Spleen (tissue), 11 donors: ENCODE measurements around the gene CDK3. TPM values are rescaled to one million over a fixed set of nuclear protein-coding genes. Genes with fewer than 3 reads are reported as not detected.
"Not testable (repeated sequence)": the region's sequence is repeated elsewhere in the genome, so short reads cannot be mapped to it uniquely, and the experiment has no call there.

Experiments
- DNase-seq: peaks from one replicate; pipeline ENCODE4 v3.0.0-alpha.2; 2020
- H3K27ac ChIP-seq, 8 donors: fragments of 200-600 bp; sonication (generic) in 7 of 8; 1 replicate in 4 of 8; 2 replicates in 4 of 8; pipeline versions ENCODE4 v1.5.0 to v1.8.0; 2016 to 2021; ENCODE audit warnings: inconsistent platforms in 4 of 8, mild to moderate bottlenecking in 4 of 8, moderate library complexity in 1 of 8
- H3K27me3 ChIP-seq, 7 donors: fragments of 200-600 bp; sonication (generic) in 6 of 7; replicated peaks in 1 of 7; 1 replicate in 4 of 7; 2 replicates in 3 of 7; pipeline versions ENCODE4 v1.5.0 to v1.8.0; 2016 to 2021; ENCODE audit warnings: inconsistent platforms in 3 of 7, mild to moderate bottlenecking in 1 of 7
- H3K36me3 ChIP-seq, 6 donors: fragments of 200-600 bp; sonication (generic) in 5 of 6; 1 replicate in 4 of 6; 2 replicates in 2 of 6; pipeline versions ENCODE4 v1.5.0 to v1.8.0; 2016 to 2021; ENCODE audit warnings: inconsistent platforms in 2 of 6
- H3K4me1 ChIP-seq, 6 donors: fragments of 200-600 bp; sonication (generic) in 5 of 6; 1 replicate in 3 of 6; 2 replicates in 3 of 6; pipeline versions ENCODE4 v1.5.0 to v1.8.0; 2016 to 2021; ENCODE audit warnings: inconsistent platforms in 3 of 6
- H3K4me3 ChIP-seq, 8 donors: fragments of 200-600 bp; sonication (generic) in 7 of 8; 1 replicate in 4 of 8; 2 replicates in 4 of 8; pipeline versions ENCODE4 v1.5.0 to v1.8.0; 2016 to 2021; ENCODE audit warnings: inconsistent platforms in 4 of 8, mild to moderate bottlenecking in 4 of 8, moderate library complexity in 2 of 8
- H3K9me3 ChIP-seq, 8 donors: fragments of 200-600 bp; sonication (generic) in 7 of 8; 1 replicate in 4 of 8; 2 replicates in 4 of 8; pipeline versions ENCODE4 v1.5.0 to v1.8.0; 2016 to 2021; ENCODE audit warnings: inconsistent platforms in 4 of 8
- CTCF ChIP-seq, 11 experiments: fragments of 200-600 bp in 7 of 11; fragments of 450-650 bp in 4 of 11; sonication (generic) in 4 of 11; IDR thresholded peaks in 8 of 11; conservative IDR thresholded peaks in 3 of 11; 1 replicate in 7 of 11; 2 replicates in 4 of 11; pipeline versions ENCODE4 v1.4.0 to v1.8.0; 2016 to 2021; ENCODE audit warnings: antibody characterized with exemption in 11 of 11, inconsistent platforms in 4 of 11, mild to moderate bottlenecking in 1 of 11
- POLR2A ChIP-seq, 3 donors: fragments of 450-650 bp; IDR thresholded peaks; one replicate each; pipeline ENCODE4 v1.5.1; 2017; ENCODE audit warnings: antibody characterized with exemption in 3 of 3, mild to moderate bottlenecking in 1 of 3
- POLR2AphosphoS5 ChIP-seq, 3 donors: sonication (generic); formaldehyde crosslinking; IDR thresholded peaks; one replicate each; pipeline ENCODE4 v1.5.1; 2017; ENCODE audit warnings: antibody characterized with exemption in 3 of 3
- whole genome bisulfite sequencing, 5 donors: extraction: QIAGEN DNeasy Blood & Tissue Kit in 3 of 5; methylation state at CpG; one replicate each; pipeline versions ENCODE4 v1.1.5 to v1.1.7; 2013 to 2018; 5-methylcytosine and 5-hydroxymethylcytosine counted together
- intact Hi-C: fragments of 100-400 bp; cut with DNase I; formaldehyde crosslinking; loops from one replicate; pipeline ENCODE4 v1.15.0; 2023; ENCODE audit warnings: low total_unique reads
- polyA plus RNA-seq, 3 donors: library from polyadenylated mRNA; stranded (reverse); fragments of 200-250 nt; gene quantifications; one replicate each; pipeline ENCODE4 v1.2.1, GENCODE V29; 2013
- total RNA-seq, 7 donors: library from RNA; depleted of rRNA in 3 of 7; stranded (reverse); fragments of >200 nt in 3 of 7; fragmentation: NEBNext Ultra II Directional in 4 of 7; extraction: Animal tissue kit (Norgen Biotek cat#: 25700) in 4 of 7; gene quantifications; one replicate each; pipeline versions ENCODE4 v1.1.0 to v1.2.1, GENCODE V29; 2016 to 2021
- donor health status: healthy with polysubstance abuse.
- donor health status: DM: no; HTN: no; CAD: no; lungs with moderate emphysema.
- donor health status: DM: no; HTN: no; CAD: no.
- donor health status: Bipolar disorder and iron deficiency.
- donor health status: healthy.
- donor health status: DM: no; HTN: no; CAD: no.
- donor health status: DM: yes; HTN: yes; CAD: no.

Gene CDK3
- total and polyA plus RNA-seq, 10 donors, result 6.7 to 39.8 (median 9.1) TPM

GRCh38 chr17:75965468-75965867 lies 35.2 kb upstream of the CDK3 start:
- H3K9me3 ChIP-seq, result no peaks in the 10 kb centered on the region
- no peak for DNase-seq
- H3K36me3 ChIP-seq, result peaks cover 0 to 49% (median 0%) of the 10 kb centered on the region in 6 donors
- H3K4me3 ChIP-seq, result no peak overlapping the region
- no peak overlapping the region for H3K27ac ChIP-seq
- no peak for TF ChIP-seq POLR2A (IDR thresholded peaks at IDR 0.05)
- no peak for TF ChIP-seq POLR2AphosphoS5 (IDR thresholded peaks at IDR 0.05)
- no peak for TF ChIP-seq CTCF (IDR thresholded peaks at IDR 0.05 in 8 of 11, conservative IDR thresholded peaks at IDR 0.05 in 3 of 11)
- 94 to 98% (median 97%) methylated on average over 6 of the region's 6 CpGs for WGBS, 5 donors
- H3K4me1 ChIP-seq, result peaks cover 0 to 64% (median 24%) of the 10 kb centered on the region in 6 donors
- intact Hi-C loops, result no loop called here
- H3K27me3 ChIP-seq, result no peaks in the 10 kb centered on the region

- H3K36me3 ChIP-seq, result peaks cover 0 to 68% (median 0%) of the 10 kb centered on the region in 6 donors
- peak; percentile 77 for DNase-seq
Measured at GRCh38 chr17:75969044-75969443, 31.6 kb upstream of the CDK3 start.

GRCh38 chr17:75970011-75970523 lies 30.6 kb upstream of the CDK3 start:
- no peak for DNase-seq
- 49 to 65% (median 58%) methylated on average over 4 of the region's 4 CpGs for WGBS, 5 donors
- Histone ChIP-seq H3K4me3 (peak overlapping the region in 1 of 8 donors; percentile 58), H3K27me3 (no peaks in the 10 kb centered on the region), H3K9me3 (no peaks in the 10 kb centered on the region), H3K27ac (peak overlapping the region in 7 of 8 donors; percentile 52 to 92 (median 78)), H3K36me3 (peaks cover 0 to 73% (median 0%) of the 10 kb centered on the region in 6 donors), H3K4me1 (peaks cover 0 to 83% (median 22%) of the 10 kb centered on the region in 6 donors)
- intact Hi-C loops, result no loop called here
- no peak for TF ChIP-seq CTCF (IDR thresholded peaks at IDR 0.05 in 8 of 11, conservative IDR thresholded peaks at IDR 0.05 in 3 of 11)
- TF ChIP-seq POLR2AphosphoS5 (IDR thresholded peaks at IDR 0.05), result peak in 1 of 3 donors; percentile 28

More at GRCh38 chr17:75969044-75969443, 31.6 kb upstream of the CDK3 start:
- H3K27me3 ChIP-seq, H3K9me3 ChIP-seq, intact Hi-C loops: not testable (repeated sequence)
- Histone ChIP-seq H3K4me3 (peak overlapping the region in 1 of 8 donors; percentile 58), H3K4me1 (peaks cover 0 to 85% (median 23%) of the 10 kb centered on the region in 6 donors), H3K27ac (peak overlapping the region in 7 of 8 donors; percentile 8 to 92 (median 78))
- 75 to 94% (median 90%) methylated on average over 10 of the region's 10 CpGs for WGBS, 5 donors

- Histone ChIP-seq H3K27ac (peak overlapping the region in 7 of 8 donors; percentile 52 to 92 (median 78)), H3K9me3 (no peaks in the 10 kb centered on the region), H3K4me3 (peak overlapping the region in 1 of 8 donors; percentile 58), H3K27me3 (no peaks in the 10 kb centered on the region), H3K4me1 (peaks cover 5 to 83% (median 25%) of the 10 kb centered on the region in 6 donors), H3K36me3 (peaks cover 0 to 78% (median 0%) of the 10 kb centered on the region in 6 donors)
- WGBS, 5 donors, result 90 to 97% (median 92%) methylated on average over 7 of the region's 7 CpGs
- no peak for DNase-seq
- TF ChIP-seq POLR2AphosphoS5 (IDR thresholded peaks at IDR 0.05) (no peak), POLR2A (IDR thresholded peaks at IDR 0.05) (no peak), CTCF (IDR thresholded peaks at IDR 0.05 in 8 of 11, conservative IDR thresholded peaks at IDR 0.05 in 3 of 11) (no peak)
- intact Hi-C loops, result no loop called here
Measured at GRCh38 chr17:75970626-75971025, 30.0 kb upstream of the CDK3 start.

- H3K27me3 ChIP-seq, H3K4me3 ChIP-seq, H3K9me3 ChIP-seq, DNase-seq, intact Hi-C loops: not testable (repeated sequence)
- WGBS, 5 donors, result 93 to 99% (median 95%) methylated on average over 6 of the region's 6 CpGs
- H3K27ac ChIP-seq, result peak overlapping the region in 1 of 8 donors; percentile 36
- peaks cover 0 to 58% (median 0%) of the 10 kb centered on the region in 6 donors for H3K36me3 ChIP-seq
- H3K4me1 ChIP-seq, result peaks cover 23 to 87% (median 43%) of the 10 kb centered on the region in 6 donors
Measured at GRCh38 chr17:75975187-75975586, 25.5 kb upstream of the CDK3 start.
